GM19238 (cell line): Measurements from ENCODE around the gene SCRN3.
"Not testable (repeated sequence)": the region's sequence is repeated elsewhere in the genome, so short reads cannot be mapped to it uniquely, and the experiment has no call there.

Experiments
- DNase-seq: peaks from one replicate; pipeline ENCODE4 v3.0.0; 2011; ENCODE audit warnings: low spot score; ENCODE audit not compliant: insufficient read length

SCRN3 gene, protein sequence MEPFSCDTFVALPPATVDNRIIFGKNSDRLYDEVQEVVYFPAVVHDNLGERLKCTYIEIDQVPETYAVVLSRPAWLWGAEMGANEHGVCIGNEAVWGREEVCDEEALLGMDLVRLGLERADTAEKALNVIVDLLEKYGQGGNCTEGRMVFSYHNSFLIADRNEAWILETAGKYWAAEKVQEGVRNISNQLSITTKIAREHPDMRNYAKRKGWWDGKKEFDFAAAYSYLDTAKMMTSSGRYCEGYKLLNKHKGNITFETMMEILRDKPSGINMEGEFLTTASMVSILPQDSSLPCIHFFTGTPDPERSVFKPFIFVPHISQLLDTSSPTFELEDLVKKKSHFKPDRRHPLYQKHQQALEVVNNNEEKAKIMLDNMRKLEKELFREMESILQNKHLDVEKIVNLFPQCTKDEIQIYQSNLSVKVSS

DNA sequence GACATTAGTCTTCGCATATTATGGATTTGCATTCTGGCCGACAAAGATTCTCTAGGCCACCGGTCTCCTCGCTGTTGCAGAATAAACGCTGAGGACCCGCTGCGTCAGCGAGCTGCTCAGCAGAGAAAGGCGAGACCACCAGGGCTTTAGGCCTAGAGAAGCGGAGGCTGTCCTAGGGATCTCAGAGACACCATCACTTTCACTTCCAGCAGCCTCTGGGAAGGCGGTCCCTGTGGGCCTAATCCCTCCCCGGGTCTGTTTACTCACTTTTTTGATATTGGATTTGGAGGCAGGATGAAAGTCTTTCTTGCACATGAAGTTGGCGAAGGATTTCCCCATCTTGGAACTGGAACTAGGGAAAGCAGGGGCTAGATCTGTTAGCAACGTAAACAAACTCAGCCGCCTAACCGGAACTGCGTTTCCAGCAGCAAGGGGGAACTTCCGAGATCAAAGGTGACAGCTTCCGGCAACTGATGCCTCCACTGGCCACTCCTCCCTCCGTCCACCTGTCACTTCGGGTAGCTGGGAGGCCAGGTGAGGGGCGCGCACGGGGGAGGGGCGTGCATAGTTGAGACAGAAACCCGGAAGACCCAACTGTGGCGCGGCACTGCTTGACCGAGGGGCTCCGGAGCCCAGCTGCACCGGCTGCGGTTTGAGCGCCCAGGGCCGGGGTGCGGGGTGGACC lies at the start of gene SCRN3:
Gene SCRN3 (plus strand): TSS at position 447 of the 685 bp plus-strand sequence. CDS start 2,554 bp downstream, outside the sequence.
- peak; percentile 85 for DNase-seq

DNA sequence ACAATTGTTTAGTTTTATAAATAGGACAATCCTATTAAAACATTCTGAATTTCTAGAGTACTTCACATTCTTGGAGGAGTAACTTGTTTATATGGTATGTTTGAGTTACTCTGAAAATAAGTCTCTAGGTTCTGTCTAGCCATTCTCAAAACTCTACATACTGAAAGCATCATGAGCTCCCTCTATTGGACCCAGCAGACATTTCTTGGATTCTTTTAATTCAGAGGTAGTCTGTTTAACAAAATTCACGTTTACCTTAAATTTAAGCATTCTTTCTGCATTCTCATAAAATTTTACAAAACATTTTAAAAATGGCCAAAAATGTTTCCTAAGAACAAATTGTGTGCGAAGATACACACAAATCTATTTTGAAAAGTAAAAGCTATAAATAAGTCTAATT lies 45.5 kb upstream of the SCRN3 start:
- no peak for DNase-seq

DNA sequence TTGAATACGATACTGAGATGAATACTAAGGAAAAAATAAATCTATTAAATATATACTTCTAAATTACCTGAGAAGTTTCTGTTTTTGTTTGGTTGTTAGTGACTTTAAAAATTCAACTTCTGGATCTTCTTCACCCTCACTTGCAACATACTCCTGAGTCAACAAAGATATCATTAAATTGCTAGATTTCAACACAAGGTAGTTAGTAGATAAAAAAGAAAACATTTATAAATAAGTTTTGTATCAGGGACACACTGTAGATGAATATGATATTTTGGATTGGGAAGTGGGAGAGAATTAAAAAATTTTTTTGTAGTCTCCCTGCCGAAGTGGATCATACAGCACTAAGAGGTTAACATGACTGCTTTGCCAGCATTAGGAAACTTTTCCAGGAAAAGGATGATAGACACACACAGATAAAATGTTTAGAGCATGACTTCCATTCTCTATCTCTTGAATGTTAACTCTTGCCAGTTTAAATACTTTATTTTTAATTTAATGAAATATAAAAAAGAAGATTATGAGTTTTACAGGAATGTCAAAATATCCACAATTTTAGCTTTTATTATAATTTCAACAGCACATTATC lies 44.8 kb upstream of the SCRN3 start:
- no peak for DNase-seq

DNA sequence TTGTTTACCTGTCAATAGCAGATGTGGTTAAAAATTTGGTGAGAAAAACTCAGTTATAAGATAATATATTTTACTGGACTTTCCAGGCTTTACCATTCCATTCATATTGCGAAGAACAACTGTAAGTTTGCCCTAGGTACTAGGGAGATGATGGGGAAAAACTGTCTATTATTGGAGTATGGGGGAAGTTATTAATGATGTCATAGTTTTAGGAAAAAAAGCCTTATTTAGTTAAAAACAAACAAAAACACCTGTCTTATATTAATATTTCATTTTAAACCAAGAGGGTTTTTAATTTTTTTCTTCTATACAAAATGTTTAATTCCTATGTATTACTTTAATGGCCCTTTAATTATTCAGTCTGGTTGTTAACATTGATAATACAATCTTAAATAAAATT lies 42.5 kb upstream of the SCRN3 start:
- DNase-seq: no peak

DNA sequence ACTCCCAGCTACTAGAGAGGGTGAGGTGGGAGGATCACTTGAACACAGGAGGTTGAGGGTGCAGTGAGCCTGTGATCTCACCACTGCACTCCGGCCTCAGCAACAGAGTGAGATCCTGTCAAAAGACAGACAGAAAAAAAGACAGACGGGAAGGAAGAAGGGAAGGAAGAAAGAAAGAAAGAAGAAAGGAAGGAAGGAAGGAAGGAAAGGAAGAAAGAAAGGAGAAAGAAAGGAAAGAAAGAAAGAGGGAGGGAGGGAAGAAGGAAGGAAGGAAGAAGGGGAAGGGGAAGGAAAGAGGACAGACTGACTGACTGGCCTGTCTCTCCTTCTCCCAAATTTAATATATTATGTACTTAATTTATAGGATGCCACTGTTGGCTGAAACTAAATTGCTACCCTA lies 39.2 kb upstream of the SCRN3 start:
- DNase-seq: no peak

DNA sequence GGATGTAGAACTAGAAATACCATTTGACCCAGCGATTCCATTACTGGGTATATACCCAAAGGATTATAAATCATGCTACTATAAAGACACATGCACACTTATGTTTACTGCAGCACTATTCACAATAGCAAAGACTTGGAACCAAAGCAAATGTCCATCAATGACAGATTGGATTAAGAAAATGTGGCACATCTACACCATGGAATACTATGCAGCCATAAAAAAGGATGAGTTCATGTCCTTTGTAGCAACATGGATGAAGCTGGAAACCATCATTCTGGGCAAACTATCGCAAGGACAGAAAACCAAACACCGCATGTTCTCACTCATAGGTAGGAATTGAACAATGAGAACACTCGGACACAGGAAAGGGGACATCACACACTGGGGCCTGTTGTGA lies 35.9 kb upstream of the SCRN3 start:
- DNase-seq: not testable (repeated sequence)

DNA sequence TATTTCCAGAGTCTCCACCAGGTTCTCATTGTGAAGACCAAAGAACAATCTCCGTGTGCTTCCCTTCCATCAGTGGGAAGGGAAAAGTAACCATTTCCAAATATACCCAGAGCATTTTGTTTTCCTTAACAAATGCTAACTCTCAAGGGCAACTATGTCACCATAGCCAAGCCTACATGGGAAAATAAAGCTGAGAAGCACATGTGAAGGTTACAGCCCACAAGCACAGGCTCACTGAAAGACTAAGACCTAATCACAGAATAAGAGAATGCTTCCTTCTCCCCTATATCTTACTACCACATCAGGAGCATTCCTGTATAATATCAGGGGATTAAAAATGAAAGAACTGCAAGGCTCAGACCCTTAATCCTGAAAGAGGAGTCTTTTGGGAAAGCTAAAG lies 32.6 kb upstream of the SCRN3 start:
- no peak for DNase-seq

DNA sequence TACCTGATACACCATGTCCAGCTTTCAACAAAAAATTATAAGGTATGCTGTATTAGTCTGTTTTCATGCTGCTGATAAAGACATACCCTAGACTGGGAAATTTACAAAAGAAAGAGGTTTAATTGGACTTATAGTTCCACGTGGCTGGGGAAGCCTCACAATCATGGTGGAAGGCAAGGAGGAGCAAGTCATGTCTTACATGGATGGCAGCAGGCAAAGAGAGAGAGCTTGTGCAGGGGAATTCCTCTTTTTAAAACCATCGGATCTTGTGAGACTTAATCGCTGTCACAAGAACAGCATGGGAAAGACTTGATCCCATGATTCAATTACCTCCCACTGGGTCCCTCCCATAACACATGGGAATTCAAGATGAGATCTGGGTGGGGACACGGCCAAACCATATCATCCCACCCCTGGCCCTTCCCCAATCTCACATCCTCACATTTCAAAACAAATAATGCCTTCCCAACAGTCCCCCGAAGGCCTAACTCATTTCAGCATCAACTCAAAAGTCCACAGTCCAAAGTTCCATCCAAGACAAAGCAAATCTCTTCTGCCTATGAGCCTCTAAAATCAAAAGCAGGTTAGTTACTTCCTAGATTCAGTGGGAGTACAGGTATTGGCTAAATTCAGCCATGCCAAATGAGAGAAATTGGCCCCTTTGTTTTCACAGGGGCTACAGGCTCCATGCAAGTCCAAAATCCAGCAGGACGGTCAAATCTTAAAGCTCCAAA lies 31.9 kb upstream of the SCRN3 start:
- DNase-seq: not testable (repeated sequence)

DNA sequence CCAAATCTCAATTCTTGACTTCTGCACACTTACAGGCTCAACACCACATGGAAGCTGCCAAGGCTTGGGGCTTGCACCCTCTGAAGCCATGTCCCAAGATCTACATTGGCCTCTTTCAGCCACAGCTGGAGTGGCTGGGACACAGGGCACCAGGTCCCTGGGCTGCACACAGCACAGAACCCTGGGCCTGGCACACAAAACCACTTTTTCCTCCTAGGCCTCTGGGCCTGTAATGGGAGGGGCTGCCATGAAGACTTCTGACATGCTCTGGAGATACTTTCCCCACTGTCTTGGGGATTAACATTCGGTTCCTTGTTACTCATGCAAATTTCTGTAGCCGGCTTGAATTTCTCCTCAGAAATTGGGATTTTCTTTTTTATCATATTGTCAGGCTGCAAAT lies 30.9 kb upstream of the SCRN3 start:
- no peak for DNase-seq

DNA sequence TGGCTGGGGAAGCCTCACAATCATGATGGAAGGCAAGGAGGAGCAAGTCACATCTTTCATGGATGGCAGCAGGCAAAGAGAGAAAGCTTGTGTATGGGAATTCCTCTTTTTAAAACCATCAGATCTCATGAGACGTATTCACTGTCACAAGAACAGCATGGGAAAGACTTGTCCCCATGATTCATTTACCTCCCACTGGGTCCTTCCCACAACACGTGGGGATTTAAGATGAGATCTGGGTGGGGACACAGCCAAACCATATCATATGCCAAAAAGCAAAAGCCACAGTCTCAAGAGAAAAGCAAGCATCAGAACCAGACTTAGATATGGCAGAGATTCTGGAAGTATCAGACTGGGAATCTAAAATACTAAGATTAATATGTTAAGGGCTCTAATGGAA lies 30.0 kb upstream of the SCRN3 start:
- DNase-seq: no peak

DNA sequence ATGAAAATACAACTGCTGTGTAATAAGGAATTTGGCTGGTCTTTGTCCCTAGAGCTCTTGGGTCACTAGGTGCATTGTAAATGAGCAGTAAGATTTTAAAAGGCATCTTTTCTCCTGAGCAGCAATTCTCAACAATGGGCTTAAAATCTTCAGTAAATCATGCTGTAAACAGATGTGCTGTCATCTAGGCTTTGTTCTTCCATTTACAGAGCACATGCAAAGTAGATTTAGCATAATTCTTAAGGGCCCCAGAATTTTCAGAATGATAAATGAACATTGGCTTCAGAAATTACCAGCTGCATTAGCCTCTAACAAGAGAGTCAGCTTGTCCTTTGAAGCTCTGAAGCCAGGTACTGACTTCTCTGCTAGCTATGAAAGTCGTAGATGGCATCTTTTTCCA lies 26.8 kb upstream of the SCRN3 start:
- no peak for DNase-seq

DNA sequence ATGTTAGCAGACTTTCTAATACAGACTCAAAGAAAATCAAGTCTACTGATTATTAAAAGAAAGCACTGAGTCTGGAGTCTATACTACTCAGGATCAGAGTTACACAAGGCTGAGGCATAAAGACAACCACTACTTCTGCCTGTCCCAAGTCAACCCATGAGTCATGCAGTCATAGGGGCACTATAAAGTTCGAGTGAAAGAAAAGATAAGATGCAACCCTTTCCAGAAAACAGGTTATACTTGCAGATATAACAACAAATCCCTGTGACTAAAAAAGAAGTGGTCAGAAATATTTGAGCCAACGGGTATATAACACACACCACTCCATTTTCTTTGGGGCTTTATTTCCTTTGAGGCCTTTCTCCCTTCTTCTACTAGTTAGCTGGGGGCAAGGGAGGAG lies 18.6 kb upstream of the SCRN3 start:
- no peak for DNase-seq

DNA sequence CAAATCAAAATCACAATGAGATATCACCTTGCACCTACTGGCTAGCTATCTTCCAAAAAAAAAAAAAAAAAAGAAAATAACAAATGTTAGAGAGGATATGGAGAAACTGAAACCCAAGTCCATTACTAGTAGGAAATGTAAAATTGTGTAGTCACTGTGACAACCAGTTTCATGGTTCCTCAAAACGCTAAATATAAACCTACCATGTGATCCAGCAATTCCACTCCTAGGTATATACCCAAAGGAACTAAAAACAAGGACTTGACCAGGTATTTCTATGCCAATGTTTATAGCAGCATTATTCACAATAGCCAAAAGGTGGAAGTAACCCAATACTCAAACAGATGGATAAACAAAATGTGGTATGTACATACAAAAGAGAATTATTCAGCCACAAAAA lies 11.7 kb upstream of the SCRN3 start:
- DNase-seq: no peak

DNA sequence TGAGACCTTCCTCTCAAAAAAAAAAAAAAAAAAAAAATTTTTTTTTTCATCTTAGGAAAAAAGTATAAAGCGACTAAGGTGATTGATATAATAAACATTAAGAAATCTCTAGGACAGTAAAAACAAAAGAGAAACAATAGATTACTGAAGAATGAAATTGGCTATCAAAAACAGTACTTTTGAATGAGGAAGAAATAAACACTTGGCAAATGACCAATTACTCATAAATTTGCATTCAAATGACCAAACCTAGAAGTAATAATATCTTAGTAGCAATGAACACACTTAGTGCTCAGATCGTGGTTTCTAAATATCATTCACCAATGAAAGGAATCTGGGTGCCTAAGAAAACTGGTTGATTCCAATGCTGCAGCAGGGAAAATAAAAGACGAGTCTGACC lies 10.3 kb upstream of the SCRN3 start:
- no peak for DNase-seq

DNA sequence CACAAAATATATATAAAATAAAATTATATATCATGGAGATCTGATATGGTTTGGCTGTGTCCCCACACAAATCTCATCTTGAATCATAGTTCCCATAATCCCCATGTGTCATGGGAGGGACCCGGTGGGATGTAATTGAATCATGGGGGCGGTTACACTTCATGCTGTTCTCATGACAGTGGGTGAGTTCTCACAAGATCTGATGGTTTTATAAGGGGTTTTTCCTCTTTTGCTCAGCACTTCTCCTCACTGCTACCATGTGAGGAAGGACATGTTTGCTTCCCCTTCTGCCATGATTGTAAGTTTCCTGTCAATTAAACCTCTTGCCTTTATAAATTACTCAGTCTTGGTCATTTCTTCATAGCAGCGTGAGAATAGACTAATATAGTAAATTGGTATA lies 6.8 kb upstream of the SCRN3 start:
- not testable (repeated sequence) for DNase-seq

DNA sequence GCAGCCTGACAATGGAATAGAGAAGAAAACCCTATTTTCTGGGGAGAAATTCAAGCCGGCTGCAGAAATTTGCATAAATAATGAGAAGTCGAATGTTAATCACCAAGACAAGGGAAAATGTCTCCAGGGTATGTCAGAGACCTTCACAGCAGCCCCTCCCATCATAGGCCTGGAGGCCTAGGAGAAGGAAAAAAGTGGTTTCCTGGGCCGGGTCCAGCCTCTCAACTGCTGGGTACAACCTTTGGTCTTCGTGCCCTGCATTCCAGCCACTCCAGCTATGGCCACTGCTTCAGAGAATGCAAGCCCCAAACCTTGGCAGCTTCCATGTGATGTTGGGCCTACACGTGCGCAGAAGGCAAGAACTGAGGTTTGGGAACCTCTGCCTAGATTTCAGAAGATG lies 6.0 kb upstream of the SCRN3 start:
- no peak for DNase-seq

DNA sequence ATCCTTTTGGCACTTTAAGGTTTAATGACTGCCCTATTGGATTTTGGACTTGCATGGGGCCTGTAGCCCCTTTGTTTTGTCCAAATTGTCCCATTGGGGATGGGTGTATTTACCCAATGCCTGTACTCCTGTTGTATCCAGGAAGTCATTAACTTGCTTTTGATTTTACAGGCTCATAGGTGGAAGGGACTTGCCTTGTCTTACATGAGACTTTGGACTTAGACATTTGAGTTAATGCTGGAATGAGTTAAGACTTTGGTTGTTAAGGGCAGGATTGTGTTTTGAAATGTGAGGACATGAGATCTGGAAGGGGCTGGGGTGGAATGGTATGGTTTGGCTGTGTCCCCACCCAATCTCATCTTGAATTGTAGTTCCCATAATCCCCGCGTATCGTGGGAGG lies 5.2 kb upstream of the SCRN3 start:
- not testable (repeated sequence) for DNase-seq

DNA sequence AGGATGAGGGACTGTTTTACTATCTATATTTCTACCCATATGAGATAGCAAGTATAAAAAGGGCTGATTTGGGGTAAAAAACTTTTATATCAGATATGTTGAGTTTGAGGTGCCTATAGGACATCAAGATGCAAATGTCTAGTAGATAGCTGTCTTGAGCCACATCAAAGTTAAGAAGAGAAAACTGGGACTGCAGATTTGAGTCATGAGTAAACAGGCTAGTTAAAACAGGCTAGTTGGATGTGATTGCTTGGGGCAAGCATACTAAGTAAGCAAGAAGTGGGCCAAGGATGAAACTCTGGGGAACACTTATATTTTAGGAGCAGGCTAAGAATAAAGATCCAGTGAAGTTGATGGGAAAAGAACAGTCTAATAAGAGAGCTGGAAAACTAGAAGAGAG lies 2.8 kb upstream of the SCRN3 start:
- DNase-seq: no peak

DNA sequence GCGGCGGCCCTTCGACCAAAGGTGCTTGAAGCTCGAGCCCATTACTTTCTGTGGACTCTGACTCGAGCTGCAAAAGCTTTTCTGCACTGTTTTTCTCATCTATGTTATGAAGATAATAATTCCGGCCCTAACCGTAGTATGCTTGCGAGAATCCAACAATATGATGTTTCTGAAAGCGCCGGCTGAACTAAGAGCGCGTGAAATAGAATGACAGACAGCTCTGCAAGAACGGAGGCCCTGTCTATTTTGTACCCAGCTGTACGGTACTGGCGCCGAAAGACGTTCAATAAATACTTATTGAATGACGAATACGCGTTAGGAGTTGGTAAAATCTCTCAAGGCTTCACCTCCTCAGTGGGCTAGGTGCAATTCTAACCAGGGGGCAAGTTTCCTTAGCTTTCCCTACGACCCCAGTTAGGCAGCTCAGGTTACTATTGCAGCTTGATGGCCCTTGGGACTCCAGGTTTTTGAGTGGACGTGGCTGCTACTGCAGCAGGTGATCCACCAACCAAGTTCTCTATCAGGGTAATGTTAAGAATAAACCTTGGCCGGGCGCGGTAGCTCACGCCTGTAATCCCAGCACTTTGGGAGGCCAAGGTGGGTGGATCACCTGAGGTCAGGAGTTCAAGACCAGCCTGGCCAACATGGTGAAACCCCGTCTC lies 570 bp downstream of the SCRN3 start:
- DNase-seq: no peak

DNA sequence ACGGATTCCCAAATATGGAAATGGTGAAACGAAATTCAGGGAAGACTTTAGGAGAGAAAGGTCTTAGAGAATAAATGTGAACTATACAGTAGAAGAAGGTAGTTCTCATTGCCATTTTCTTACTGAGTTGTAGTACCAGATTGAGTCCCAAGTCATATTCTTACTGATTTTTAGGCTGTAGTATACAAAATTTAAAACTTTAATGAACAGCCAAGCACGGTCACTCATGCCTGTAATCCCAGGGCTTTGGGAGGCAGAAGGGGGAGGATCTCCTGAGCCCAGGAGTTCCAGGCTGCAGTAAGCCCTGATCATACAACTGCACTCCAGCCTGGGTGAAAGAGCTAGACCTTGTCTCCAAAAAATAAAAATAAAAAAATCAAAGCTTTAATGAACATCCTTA lies 2.2 kb downstream of the SCRN3 start:
- DNase-seq: no peak

DNA sequence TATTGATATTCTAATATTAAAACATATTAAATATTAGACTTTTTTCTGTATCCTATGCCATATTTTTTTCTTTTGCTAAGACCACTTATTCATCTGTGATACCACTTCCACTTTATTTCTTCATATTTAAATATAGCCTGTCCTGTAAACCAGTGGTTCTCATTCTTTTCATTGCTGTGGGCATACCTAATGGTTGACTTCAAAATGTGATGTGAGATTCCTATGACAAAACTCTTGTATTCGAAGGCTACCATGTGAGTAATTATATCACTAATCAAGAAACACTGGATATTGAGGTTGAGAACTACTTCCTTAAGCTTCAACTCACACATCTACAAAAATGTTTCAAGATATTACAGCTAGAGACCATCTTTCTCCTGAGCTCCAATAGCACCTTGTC lies 3.6 kb downstream of the SCRN3 start:
- no peak for DNase-seq
